Neural cell (in vitro differentiated cells): ENCODE data around the gene LINGO4.

ENCODE experiments used
- EZH2 ChIP-seq: fragments of 200-600, 300-800 bp; shearing (Covaris generic), sonication (generic); IDR thresholded peaks from 2 replicates; pipeline ENCODE4 v1.6.1; 2014; ENCODE audit warnings: antibody characterized with exemption, low read length, borderline replicate concordance, mild to moderate bottlenecking; ENCODE audit not compliant: insufficient read depth, poor library complexity, severe bottlenecking
- SMC3 ChIP-seq: fragments of 450-650 bp; conservative IDR thresholded peaks from 2 replicates; pipeline ENCODE4 v1.6.1; 2014; ENCODE audit warnings: antibody characterized with exemption, mild to moderate bottlenecking, moderate library complexity; ENCODE audit not compliant: poor library complexity
- TF ChIP-seq, protein P1 (sequence below): fragments of 450-650 bp; IDR thresholded peaks from 2 replicates; pipeline ENCODE4 v1.5.1; 2014; ENCODE audit warnings: antibody characterized with exemption, mild to moderate bottlenecking, moderate library complexity; ENCODE audit not compliant: poor library complexity, severe bottlenecking

DNA sequence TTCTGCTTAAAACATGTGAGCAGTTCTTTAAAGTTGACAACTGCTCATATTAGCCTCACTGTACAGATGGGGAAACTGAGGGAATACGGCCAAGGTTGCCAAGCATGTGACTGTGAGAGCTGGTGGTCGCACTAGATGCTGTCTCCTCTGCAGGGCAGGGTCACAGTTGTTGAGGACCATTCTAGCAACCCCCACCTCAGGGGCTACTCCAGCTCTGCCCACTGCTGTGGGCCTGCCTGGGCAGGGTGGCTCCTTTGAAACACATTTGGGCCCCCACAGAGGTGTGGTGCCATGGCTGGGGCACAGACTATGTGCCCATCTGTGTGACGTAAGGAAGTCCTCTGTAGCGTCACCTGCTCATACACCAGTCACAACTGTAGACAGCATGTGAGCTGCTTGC, 47.5 kb upstream of the LINGO4 start:
- TF ChIP-seq, protein P1, sequence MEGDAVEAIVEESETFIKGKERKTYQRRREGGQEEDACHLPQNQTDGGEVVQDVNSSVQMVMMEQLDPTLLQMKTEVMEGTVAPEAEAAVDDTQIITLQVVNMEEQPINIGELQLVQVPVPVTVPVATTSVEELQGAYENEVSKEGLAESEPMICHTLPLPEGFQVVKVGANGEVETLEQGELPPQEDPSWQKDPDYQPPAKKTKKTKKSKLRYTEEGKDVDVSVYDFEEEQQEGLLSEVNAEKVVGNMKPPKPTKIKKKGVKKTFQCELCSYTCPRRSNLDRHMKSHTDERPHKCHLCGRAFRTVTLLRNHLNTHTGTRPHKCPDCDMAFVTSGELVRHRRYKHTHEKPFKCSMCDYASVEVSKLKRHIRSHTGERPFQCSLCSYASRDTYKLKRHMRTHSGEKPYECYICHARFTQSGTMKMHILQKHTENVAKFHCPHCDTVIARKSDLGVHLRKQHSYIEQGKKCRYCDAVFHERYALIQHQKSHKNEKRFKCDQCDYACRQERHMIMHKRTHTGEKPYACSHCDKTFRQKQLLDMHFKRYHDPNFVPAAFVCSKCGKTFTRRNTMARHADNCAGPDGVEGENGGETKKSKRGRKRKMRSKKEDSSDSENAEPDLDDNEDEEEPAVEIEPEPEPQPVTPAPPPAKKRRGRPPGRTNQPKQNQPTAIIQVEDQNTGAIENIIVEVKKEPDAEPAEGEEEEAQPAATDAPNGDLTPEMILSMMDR = no peak
- TF ChIP-seq EZH2 = no peak
- TF ChIP-seq SMC3 = no peak
